ENCODE results near the gene RASAL2.
"Not testable (repeated sequence)": the region's sequence is repeated elsewhere in the genome, so short reads cannot be mapped to it uniquely, and the experiment has no call there.

The RASAL2 gene

DNA sequence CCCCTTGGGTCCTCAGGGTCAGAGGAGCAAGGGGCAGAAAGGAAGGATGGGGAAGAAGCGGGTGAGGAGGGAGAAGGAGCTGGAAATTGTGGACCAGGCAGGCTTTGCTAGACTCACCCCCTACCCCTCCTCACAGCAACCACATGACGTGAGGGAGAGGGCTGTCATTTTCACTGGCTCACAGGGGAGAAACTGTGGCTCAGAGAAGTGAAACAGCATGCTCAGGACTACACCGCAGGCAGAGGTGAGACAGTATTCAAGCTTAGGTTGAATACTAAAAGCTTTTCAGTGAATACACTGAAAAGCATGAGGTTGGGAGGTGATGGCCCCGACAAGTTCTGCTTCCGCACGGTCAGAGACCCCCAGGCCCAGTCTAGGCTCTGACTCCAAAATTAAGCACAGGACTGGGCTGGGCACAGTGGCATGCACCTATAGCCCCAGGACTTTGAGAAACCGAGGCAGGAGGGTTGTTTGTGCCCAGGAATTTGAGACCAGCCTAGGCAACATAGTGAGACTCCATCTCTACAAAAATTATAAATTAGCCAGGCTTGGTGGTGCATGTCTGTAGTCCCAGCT, 404.1 kb downstream of the RASAL2 start:
- no peak for TF ChIP-seq ZNF274 (IDR thresholded peaks at IDR 0.05; ENCODE audit: low read depth, low read length)
- no peak overlapping the region for H3K4me3 ChIP-seq (ENCODE audit: low read length)

GRCh38 chr1:178498896-178499675, 405.2 kb downstream of the RASAL2 start:
- TF ChIP-seq ZNF274 (IDR thresholded peaks at IDR 0.05; ENCODE audit: low read depth, low read length) = no peak

GRCh38 chr1:178500091-178500770, 406.3 kb downstream of the RASAL2 start:
- TF ChIP-seq ZNF274 (IDR thresholded peaks at IDR 0.05; ENCODE audit: low read depth, low read length) = no peak
- no peak overlapping the region for H3K4me3 ChIP-seq (ENCODE audit: low read length)

More at GRCh38 chr1:178498896-178499675, 405.2 kb downstream of the RASAL2 start:
- no peak overlapping the region for H3K4me3 ChIP-seq (ENCODE audit: low read length)

DNA sequence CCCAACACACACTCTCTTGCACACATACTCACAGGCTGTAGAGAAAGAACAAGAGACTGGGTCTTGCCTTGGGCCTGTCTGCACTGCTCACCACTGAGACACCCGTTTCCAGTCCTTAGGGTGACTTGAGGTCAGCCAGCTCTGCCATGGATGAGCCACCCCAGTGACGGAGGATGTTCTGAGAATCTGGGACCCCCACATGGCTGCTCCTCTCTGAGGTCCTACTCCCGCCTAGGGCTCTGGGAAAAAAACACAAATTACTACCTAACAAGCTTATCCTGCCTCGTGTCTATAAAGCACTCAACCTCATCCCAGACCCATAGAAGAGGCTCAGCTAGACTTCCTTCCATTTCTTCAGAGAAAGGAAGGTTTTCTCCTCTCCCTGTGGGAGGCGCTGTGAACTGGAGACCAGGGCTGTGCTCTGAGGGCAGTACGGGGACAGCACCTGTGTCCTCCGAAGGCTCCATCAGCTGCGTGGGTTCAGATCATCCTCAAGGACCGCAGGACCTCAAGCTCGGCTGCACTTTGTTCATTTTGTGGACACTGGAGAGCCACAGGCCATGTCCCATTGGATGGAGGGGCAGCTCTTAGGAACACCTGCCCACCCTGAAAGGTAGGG, 407.1 kb downstream of the RASAL2 start:
- TF ChIP-seq ZNF274 (IDR thresholded peaks at IDR 0.05; ENCODE audit: low read depth, low read length) = no peak
- no peak overlapping the region for H3K4me3 ChIP-seq (ENCODE audit: low read length)

GRCh38 chr1:178501705-178502329, 407.9 kb downstream of the RASAL2 start:
- H3K4me3 ChIP-seq (ENCODE audit: low read length) = no peak overlapping the region
- TF ChIP-seq ZNF274 (IDR thresholded peaks at IDR 0.05; ENCODE audit: low read depth, low read length) = no peak

GRCh38 chr1:178502330-178502714, 408.4 kb downstream of the RASAL2 start:
- no peak for TF ChIP-seq ZNF274 (IDR thresholded peaks at IDR 0.05; ENCODE audit: low read depth, low read length)
- H3K4me3 ChIP-seq (ENCODE audit: low read length) = no peak overlapping the region

DNA sequence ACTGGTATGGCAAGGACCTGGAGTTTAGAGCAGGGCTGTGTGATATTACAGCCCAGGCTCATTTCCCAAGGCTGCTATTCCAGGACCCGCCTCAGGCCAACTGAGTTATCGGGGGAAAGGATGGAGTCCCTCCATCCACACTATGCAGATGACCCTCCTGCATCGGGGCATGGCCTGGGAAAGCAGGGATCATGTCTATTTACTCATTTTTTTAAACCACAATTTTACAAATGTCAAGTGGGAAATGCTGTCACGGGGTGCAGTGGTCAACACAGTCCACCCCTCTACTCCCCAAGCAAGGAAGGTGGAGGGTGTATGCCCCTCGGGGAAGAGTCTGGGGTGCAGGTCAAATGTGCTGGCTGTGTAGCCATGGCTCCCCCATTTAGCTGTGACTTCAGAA, 409.0 kb downstream of the RASAL2 start:
- TF ChIP-seq ZNF274 (IDR thresholded peaks at IDR 0.05; ENCODE audit: low read depth, low read length) = no peak
- H3K4me3 ChIP-seq (ENCODE audit: low read length) = no peak overlapping the region

GRCh38 chr1:178503316-178503715, 409.4 kb downstream of the RASAL2 start:
- not testable (repeated sequence) for H3K4me3 ChIP-seq (ENCODE audit: low read length)

- H3K4me3 ChIP-seq (ENCODE audit: low read length) = no peak overlapping the region
- TF ChIP-seq ZNF274 (IDR thresholded peaks at IDR 0.05; ENCODE audit: low read depth, low read length) = no peak
Observed at GRCh38 chr1:178503849-178504248, 409.9 kb downstream of the RASAL2 start.

DNA sequence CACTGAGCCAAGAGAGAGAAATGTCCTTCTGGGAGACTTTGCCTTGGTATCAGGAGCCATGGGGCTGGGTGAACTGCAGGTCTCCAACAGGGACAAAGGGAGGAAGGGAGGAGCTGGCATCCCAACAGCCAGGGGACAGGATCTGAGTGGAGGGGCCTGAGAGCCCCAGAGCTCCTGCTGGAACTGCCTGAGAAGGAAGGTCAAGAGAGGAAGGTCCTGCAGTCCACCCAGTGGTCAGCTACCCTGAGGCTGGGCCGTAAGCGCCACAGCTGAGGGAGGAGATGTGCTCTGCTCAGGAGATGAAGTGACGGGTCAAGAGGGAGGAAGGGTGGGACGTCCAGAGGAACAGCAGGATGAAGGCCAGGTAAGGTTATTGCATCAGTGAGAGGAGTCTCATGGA, 410.4 kb downstream of the RASAL2 start:
- H3K4me3 ChIP-seq (ENCODE audit: low read length) = no peak overlapping the region
- TF ChIP-seq ZNF274 (IDR thresholded peaks at IDR 0.05; ENCODE audit: low read depth, low read length) = no peak

DNA sequence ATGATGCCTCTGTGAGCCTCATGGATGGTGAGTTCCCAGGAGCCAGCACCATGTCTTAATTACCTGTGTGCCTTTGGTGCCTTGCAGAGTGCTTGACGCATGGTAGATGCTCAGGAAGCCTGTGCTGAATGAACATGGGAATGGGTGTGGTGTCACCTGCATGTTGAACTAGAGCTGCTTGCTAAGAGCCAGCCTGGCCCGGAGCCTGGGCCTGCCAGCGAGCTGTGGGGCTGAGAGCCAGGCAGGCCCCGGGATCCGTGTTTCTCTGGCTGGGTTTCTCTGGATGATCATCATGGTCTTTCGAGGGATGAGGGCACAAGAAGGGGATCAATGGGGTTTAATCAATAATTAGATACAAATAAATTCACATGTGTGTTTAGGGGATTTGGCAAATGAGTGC, 412.3 kb downstream of the RASAL2 start:
- TF ChIP-seq ZNF274 (IDR thresholded peaks at IDR 0.05; ENCODE audit: low read depth, low read length) = no peak
- no peak overlapping the region for H3K4me3 ChIP-seq (ENCODE audit: low read length)

DNA sequence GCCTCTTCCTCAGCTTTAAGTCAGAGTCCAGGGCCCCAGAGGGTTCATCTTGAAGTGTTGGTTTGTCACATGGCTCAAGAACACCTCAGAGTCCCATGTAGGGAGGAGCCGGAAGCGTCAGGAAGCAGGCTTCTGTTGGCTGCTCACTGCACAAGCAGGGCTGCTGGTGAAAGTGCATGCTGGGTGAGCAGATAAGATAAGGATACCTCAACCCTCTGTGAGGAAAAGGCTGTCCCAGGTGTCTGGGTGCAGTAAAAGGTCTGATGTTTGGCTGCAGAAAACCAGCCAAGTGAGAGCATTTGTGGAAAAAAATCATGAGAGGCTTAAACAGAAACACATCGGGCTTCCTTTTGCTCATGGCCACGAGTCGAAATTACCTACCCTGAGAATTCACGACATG, 412.8 kb downstream of the RASAL2 start:
- H3K4me3 ChIP-seq (ENCODE audit: low read length) = no peak overlapping the region
- no peak for TF ChIP-seq ZNF274 (IDR thresholded peaks at IDR 0.05; ENCODE audit: low read depth, low read length)

DNA sequence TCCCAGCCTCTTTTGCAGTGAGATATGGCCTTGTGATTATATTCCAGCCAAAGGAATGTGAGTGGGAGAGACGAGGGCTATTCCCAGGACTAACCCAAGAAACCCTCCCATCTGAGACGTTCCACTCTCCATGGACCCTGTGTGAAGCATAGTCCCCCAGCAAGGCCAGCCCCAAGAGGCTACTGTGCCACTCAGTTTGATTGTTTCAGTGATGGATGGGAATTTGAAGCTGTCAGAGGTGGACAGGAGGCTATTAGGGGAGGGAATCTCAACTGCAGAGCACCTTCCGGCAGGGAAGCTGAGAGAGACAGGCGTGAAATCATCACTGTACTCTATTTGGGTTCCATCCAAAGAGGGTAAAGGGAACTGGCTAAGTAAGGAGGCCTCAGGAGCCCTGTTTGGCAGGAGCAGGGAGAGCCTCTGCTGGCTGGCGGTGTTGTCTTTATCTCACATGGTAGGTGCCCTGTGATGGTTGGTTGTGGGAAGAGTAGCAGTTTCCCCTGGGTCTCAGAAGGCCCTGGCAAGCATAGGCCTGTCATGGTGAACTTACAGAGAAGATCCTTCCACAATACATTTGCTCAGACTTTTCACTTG, 415.6 kb downstream of the RASAL2 start:
- TF ChIP-seq ZNF274 (IDR thresholded peaks at IDR 0.05; ENCODE audit: low read depth, low read length) = no peak
- no peak overlapping the region for H3K4me3 ChIP-seq (ENCODE audit: low read length)

DNA sequence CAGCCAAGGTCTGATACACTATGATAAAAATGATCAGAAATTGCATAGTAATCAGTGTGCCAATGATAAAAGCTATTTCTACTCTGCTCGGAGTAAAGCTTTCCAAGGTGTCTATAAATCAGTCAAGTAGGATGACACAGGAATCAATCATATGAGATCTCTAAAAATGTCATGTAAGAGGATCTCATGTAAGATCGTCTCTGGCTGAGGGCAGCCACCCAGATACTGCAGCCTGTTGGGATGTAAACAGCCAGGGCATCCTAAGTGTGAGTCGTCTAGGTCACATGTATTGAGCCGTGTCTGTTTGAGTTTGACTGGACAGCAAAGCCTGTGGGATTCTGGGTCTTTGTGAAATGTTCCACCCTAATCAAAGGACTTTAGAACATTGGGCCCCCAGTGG, 416.3 kb downstream of the RASAL2 start:
- H3K4me3 ChIP-seq (ENCODE audit: low read length) = no peak overlapping the region
- TF ChIP-seq ZNF274 (IDR thresholded peaks at IDR 0.05; ENCODE audit: low read depth, low read length) = no peak
